Neutrophil (primary cell): ENCODE data around the gene CAMTA1.

Experiments used
- H3K27ac ChIP-seq: fragments of 200-600 bp; sonication (generic); 2 replicates; pipeline ENCODE4 v1.5.1; 2016; ENCODE audit warnings: mild to moderate bottlenecking, moderate library complexity
- H3K27me3 ChIP-seq: fragments of 200-600 bp; sonication (generic); 2 replicates; pipeline ENCODE4 v1.6.0; 2016; ENCODE audit warnings: mild to moderate bottlenecking
- H3K36me3 ChIP-seq: fragments of 200-600 bp; sonication (generic); 2 replicates; pipeline ENCODE4 v1.5.1; 2017
- H3K4me1 ChIP-seq, 2 experiments: fragments of 200-600 bp in 1 of 2; sonication (generic) in 1 of 2; 1 replicate in 1 of 2; 2 replicates in 1 of 2; pipeline versions ENCODE4 v1.5.1 to v1.6.1; 2013 to 2016; ENCODE audit warnings: low read depth in 1 of 2, low read length in 1 of 2, mild to moderate bottlenecking in 1 of 2, moderate library complexity in 1 of 2; ENCODE audit not compliant: control insufficient read depth in 1 of 2, insufficient read depth in 1 of 2
- H3K4me3 ChIP-seq, 2 experiments: fragments of 200-600 bp in 1 of 2; sonication (generic) in 1 of 2; 1 replicate in 1 of 2; 2 replicates in 1 of 2; pipeline ENCODE4 v1.5.1; 2013 to 2016; ENCODE audit warnings: low read depth in 1 of 2, low read length in 1 of 2, mild to moderate bottlenecking in 1 of 2, moderate library complexity in 1 of 2
- H3K9me3 ChIP-seq: fragments of 200-600 bp; sonication (generic); 2 replicates; pipeline ENCODE4 v1.5.1; 2016
- TF ChIP-seq, protein P1 (sequence below): fragments of 200-600 bp; sonication (generic); IDR thresholded peaks from 2 replicates; pipeline ENCODE4 v1.5.1; 2016; ENCODE audit warnings: antibody characterized with exemption

Gene CAMTA1

DNA sequence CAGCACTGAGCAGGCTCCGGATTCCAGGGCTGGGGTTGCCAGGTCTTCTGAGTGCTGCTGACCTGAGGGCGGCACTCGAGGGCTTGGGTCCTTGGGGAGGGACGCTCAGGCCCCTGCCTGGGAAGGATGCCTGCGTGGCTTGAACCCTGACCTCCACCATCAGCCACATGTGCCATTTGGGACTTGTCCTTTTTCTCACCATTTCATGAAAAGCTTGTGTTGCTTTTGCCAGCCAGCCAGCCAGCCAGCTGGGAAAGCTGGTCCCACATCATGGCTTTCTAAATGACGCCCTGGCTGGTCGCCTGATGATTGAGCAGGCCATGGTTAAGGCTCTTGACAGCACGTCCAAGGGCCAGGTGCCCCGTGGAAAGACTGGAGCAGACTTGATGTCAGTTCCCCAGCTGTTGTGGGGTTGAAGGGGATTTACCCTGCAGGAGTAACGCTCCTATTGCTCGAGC is 168.7 kb downstream of the CAMTA1 start:
- peaks cover 0 to 4% of the 10 kb centered on the region in 2 experiments for H3K4me1 ChIP-seq
- no peak overlapping the region for H3K4me3 ChIP-seq
- no peaks in the 10 kb centered on the region for H3K27me3 ChIP-seq
- H3K9me3 ChIP-seq = no peaks in the 10 kb centered on the region
- H3K27ac ChIP-seq = no peak overlapping the region
- H3K36me3 ChIP-seq = no peaks in the 10 kb centered on the region
- TF ChIP-seq, protein P1, sequence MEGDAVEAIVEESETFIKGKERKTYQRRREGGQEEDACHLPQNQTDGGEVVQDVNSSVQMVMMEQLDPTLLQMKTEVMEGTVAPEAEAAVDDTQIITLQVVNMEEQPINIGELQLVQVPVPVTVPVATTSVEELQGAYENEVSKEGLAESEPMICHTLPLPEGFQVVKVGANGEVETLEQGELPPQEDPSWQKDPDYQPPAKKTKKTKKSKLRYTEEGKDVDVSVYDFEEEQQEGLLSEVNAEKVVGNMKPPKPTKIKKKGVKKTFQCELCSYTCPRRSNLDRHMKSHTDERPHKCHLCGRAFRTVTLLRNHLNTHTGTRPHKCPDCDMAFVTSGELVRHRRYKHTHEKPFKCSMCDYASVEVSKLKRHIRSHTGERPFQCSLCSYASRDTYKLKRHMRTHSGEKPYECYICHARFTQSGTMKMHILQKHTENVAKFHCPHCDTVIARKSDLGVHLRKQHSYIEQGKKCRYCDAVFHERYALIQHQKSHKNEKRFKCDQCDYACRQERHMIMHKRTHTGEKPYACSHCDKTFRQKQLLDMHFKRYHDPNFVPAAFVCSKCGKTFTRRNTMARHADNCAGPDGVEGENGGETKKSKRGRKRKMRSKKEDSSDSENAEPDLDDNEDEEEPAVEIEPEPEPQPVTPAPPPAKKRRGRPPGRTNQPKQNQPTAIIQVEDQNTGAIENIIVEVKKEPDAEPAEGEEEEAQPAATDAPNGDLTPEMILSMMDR = no peak

DNA sequence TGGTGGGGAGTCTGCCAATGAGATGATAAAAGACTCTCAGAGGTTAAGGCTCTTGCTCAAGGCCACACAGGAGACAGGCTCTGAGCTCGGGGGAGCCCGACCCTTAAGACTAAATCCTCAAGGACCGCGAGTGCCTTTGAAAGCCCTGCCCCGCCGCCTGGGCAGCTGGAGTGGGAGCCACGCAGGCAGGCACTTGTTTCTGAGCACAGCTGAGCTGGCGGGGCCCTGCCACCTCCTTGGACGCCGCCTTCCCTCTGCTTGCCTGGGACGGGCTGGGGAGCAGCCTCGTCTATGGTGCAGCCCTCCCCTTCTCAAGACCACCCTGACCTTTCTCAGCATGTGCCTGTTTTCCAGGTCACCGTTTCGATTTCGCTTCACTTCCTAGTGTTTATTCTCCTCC is 169.3 kb downstream of the CAMTA1 start:
- Histone ChIP-seq H3K4me3 (no peak overlapping the region), H3K27me3 (peaks cover 5% of the 10 kb centered on the region), H3K9me3 (no peaks in the 10 kb centered on the region), H3K36me3 (no peaks in the 10 kb centered on the region), H3K4me1 (peaks cover 0 to 4% of the 10 kb centered on the region in 2 experiments), H3K27ac (no peak overlapping the region)
- TF ChIP-seq, protein P1 = no peak

DNA sequence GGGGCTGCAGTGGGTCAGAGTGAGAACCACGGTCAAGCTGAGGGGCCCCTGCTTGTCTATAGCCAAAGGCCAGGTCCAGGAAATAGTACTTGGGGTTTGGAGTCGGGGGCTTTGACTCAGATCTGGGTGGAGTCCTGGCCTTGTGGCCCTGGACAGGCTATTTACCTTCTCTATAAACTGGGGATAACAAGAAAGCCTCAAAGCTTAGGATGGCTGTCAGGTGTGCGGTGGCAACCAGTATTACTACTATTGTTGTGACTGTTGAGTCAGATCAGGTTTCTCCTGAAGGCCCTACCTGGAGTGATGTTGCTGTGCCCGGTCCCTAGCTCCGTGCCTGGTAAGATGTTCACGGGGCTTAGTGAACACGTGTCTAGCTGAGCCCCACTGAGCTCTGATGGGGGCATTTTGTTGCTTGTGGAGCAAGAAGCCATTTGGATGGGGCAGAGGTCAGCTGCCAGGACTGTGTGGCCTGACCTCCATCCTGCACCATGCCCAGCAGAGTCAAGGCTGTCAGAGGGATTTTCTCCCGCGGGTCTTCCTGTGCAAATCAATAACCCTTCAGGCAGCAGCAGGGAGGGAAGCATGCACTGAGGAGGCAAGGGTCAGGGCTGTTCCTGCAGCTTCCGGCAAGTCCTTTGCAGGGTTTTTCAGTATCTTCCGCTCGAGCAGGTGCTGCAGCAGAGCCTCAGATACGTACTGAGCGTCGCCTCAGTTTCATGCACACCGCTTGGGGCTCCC is 170.3 kb downstream of the CAMTA1 start:
- H3K9me3 ChIP-seq = no peaks in the 10 kb centered on the region
- H3K4me1 ChIP-seq = peaks cover 0 to 4% of the 10 kb centered on the region in 2 experiments
- TF ChIP-seq, protein P1 = no peak
- H3K27me3 ChIP-seq = peaks cover 14% of the 10 kb centered on the region
- no peak overlapping the region for H3K4me3 ChIP-seq
- H3K27ac ChIP-seq = no peak overlapping the region
- no peaks in the 10 kb centered on the region for H3K36me3 ChIP-seq

DNA sequence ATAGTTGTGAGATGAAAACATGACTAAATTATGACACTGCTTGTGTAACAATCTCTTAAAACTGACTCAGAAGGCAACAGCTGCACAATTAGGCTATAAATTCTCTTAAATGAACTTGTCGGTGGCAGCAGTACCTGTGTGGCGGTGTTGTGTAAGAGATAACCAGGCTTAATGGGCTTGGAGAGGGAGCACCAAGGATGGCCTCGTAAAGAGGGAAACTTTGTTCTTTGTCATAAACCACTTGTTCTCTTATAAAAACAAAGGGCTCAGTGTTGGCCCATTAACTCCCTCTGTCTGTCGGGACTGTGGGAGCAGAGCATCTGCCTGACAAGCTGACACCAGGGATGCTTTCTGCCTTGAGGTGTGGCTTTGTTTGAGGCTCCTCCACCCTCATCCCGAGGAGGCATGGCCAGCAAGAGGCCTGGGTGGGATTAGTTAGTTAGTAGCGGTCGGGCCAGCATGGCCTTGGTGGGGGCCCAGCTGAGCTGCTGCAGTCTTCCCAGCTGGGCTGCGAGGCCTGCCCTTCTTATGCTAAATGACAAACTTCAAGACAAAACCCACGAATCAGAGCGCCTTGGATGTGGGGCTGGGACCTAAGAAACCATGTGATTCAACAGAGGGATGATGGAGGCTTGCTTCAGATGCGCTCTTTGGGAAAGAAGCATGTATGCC is 171.4 kb downstream of the CAMTA1 start:
- TF ChIP-seq, protein P1 = no peak
- no peaks in the 10 kb centered on the region for H3K36me3 ChIP-seq
- H3K27ac ChIP-seq = no peak overlapping the region
- no peaks in the 10 kb centered on the region for H3K9me3 ChIP-seq
- no peak overlapping the region for H3K4me3 ChIP-seq
- peaks cover 25% of the 10 kb centered on the region for H3K27me3 ChIP-seq
- H3K4me1 ChIP-seq = peaks cover 0 to 4% of the 10 kb centered on the region in 2 experiments

DNA sequence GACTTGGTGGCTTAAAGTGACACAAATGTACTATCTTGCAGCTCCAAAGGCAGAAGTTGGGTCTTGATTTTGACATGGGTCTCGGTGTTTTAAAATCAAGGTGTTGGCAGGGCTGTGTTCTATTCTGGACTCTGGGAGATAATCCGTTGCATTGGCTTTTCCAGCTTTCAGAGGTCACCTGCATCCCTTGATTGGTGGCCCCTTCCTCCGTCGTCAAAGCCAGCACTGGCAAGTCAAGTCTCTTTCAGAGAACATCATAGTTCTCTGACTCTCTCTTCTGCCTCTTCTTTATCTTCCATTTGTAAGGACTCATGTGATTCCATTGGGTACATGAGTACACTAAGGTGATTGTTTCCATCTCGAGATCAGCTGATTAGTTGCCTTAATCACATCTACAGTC is 172.1 kb downstream of the CAMTA1 start:
- Histone ChIP-seq H3K4me1 (peaks cover 3 to 4% of the 10 kb centered on the region in 2 experiments), H3K9me3 (no peaks in the 10 kb centered on the region), H3K27me3 (peaks cover 32% of the 10 kb centered on the region), H3K4me3 (no peak overlapping the region), H3K36me3 (no peaks in the 10 kb centered on the region), H3K27ac (no peak overlapping the region)
- TF ChIP-seq, protein P1 = no peak
